Thyroid gland (tissue), 4 donors: ENCODE measurements around the gene AHRR. TPM values are rescaled to one million over a fixed set of nuclear protein-coding genes. Genes with fewer than 3 reads are reported as not detected.
"Not testable (repeated sequence)": the region's sequence is repeated elsewhere in the genome, so short reads cannot be mapped to it uniquely, and the experiment has no call there.

ENCODE experiments used
- DNase-seq, 2 donors: peaks; one replicate each; pipeline ENCODE4 v3.0.0-alpha.2; 2019
- H3K27ac ChIP-seq, 3 donors: fragments of 200-600 bp; sonication (generic); 1 replicate in 2 of 3; 2 replicates in 1 of 3; pipeline ENCODE4 v1.5.1; 2016 to 2019; ENCODE audit warnings: mild to moderate bottlenecking in 1 of 3, moderate library complexity in 1 of 3
- H3K27me3 ChIP-seq: fragments of 200-600 bp; sonication (generic); one replicate; pipeline ENCODE4 v1.5.1; 2019
- H3K36me3 ChIP-seq, 2 donors: fragments of 200-600 bp; sonication (generic); one replicate each; pipeline ENCODE4 v1.5.1; 2016 to 2019
- H3K4me1 ChIP-seq, 2 donors: fragments of 200-600 bp; sonication (generic); one replicate each; pipeline ENCODE4 v1.5.1; 2017 to 2019
- H3K4me3 ChIP-seq, 3 donors: fragments of 200-600 bp; sonication (generic); replicated peaks in 1 of 3; 1 replicate in 2 of 3; 2 replicates in 1 of 3; pipeline ENCODE4 v1.5.1; 2016; ENCODE audit warnings: mild to moderate bottlenecking in 1 of 3
- H3K9me3 ChIP-seq: fragments of 200-600 bp; sonication (generic); one replicate; pipeline ENCODE4 v1.5.1; 2017
- POLR2A ChIP-seq, 2 donors: fragments of 450-650 bp; IDR thresholded peaks; one replicate each; pipeline ENCODE4 v1.6.1; 2017; ENCODE audit warnings: antibody characterized with exemption in 2 of 2, mild to moderate bottlenecking in 2 of 2, moderate library complexity in 1 of 2
- WGBS, 2 donors: methylation state at CpG; one replicate each; pipeline ENCODE4 v1.1.5; 2017; 5-methylcytosine and 5-hydroxymethylcytosine counted together
- intact Hi-C: fragments of 100-400 bp; cut with DNase I; formaldehyde crosslinking; loops from one replicate; pipeline ENCODE4 v1.15.1; 2023
- total RNA-seq, 4 donors: library from RNA; depleted of rRNA; stranded (reverse); fragments of >200 nt; gene quantifications; one replicate each; pipeline ENCODE4 v1.2.3, GENCODE V29; 2016
- TF ChIP-seq, protein P1 (sequence below), 6 experiments: fragments of 200-600 bp in 3 of 6; fragments of 450-650 bp in 3 of 6; sonication (generic) in 3 of 6; IDR thresholded peaks; one replicate each; pipeline ENCODE4 v1.5.1; 2016 to 2019; ENCODE audit warnings: antibody characterized with exemption in 6 of 6, mild to moderate bottlenecking in 2 of 6, inconsistent platforms in 1 of 6, moderate library complexity in 1 of 6

AHRR gene
- total RNA-seq, 4 donors from 2014 or later: 0.88 to 2.1 (median 1.3) TPM

DNA sequence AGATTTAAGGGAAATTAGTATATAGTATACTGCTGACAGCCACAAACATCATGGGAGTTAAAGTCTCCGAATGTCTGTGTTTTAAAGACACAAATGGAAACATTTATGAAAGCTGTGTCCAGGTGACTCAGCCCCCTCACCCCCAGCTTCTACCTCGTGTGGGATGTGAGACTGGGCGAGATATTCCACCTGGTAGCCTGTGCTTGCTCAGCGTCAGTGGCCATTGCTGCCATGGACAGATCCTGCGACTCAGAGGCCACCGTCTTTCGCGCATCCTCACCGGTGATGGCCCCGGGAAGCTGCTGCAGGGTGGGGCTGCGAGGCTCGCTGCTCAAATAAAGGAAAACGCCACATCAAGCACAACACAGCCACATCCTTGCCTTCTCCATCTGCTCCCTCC is 90.2 kb downstream of the AHRR start:
- DNase-seq: no peak
- Histone ChIP-seq H3K27me3 (no peaks in the 10 kb centered on the region), H3K36me3 (no peaks in the 10 kb centered on the region), H3K4me1 (no peaks in the 10 kb centered on the region), H3K4me3 (no peak overlapping the region), H3K27ac (no peak overlapping the region), H3K9me3 (no peaks in the 10 kb centered on the region)
- WGBS, 2 donors: 76 to 88% methylated on average over 13 of the region's 13 CpGs
- intact Hi-C loops: no loop called here
- no peak for TF ChIP-seq POLR2A (IDR thresholded peaks at IDR 0.05)
- TF ChIP-seq, protein P1, sequence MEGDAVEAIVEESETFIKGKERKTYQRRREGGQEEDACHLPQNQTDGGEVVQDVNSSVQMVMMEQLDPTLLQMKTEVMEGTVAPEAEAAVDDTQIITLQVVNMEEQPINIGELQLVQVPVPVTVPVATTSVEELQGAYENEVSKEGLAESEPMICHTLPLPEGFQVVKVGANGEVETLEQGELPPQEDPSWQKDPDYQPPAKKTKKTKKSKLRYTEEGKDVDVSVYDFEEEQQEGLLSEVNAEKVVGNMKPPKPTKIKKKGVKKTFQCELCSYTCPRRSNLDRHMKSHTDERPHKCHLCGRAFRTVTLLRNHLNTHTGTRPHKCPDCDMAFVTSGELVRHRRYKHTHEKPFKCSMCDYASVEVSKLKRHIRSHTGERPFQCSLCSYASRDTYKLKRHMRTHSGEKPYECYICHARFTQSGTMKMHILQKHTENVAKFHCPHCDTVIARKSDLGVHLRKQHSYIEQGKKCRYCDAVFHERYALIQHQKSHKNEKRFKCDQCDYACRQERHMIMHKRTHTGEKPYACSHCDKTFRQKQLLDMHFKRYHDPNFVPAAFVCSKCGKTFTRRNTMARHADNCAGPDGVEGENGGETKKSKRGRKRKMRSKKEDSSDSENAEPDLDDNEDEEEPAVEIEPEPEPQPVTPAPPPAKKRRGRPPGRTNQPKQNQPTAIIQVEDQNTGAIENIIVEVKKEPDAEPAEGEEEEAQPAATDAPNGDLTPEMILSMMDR (IDR thresholded peaks at IDR 0.05): no peak

DNA sequence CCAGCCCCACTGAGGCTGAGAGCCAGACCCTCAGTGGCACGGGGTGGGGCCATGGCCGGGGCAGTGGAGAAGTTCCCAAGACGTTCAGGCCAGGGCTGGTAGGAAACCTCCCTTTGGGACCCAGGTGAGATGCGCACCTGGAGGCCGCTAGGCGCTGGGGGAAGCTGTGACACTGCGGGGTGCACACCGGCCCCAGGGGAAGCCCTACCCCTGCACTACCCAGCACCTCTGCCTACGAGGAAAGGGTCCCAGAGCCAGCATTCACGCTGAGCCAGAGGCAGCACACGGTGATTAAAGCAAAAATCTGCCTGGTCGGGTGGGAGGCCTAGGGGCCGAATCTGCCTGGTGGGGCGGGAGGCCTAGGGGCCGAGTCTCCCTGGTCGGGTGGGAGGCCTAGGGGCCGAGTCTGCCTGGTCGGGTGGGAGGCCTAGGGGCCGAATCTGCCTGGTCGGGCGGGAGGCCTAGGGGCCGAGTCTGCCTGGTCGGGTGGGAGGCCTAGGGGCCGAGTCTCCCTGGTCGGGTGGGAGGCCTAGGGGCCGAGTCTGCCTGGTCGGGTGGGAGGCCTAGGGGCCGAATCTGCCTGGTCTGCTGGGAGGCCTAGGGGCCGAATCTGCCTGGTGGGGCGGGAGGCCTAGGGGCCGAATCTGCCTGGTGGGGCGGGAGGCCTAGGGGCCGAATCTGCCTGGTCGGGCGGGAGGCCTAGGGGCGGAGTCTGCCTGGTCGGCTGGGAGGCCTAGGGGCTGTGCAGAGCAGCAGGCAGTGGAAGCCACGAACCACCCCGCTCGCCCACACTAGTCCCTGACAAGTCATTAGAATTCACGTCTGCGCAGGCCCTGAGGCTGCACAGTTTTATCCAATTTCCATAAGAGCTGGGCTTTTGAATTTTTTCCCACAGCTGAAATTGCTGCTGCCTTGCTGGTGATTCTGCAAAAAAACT is 93.7 kb downstream of the AHRR start:
- intact Hi-C loops, H3K4me1 ChIP-seq, DNase-seq, H3K4me3 ChIP-seq, H3K27me3 ChIP-seq, H3K9me3 ChIP-seq, H3K36me3 ChIP-seq: not testable (repeated sequence)
- H3K27ac ChIP-seq: peak overlapping the region in 1 of 3 donors; percentile 67
- WGBS, 2 donors: 77 to 92% methylated on average over 17 to 20 of the region's 42 CpGs

DNA sequence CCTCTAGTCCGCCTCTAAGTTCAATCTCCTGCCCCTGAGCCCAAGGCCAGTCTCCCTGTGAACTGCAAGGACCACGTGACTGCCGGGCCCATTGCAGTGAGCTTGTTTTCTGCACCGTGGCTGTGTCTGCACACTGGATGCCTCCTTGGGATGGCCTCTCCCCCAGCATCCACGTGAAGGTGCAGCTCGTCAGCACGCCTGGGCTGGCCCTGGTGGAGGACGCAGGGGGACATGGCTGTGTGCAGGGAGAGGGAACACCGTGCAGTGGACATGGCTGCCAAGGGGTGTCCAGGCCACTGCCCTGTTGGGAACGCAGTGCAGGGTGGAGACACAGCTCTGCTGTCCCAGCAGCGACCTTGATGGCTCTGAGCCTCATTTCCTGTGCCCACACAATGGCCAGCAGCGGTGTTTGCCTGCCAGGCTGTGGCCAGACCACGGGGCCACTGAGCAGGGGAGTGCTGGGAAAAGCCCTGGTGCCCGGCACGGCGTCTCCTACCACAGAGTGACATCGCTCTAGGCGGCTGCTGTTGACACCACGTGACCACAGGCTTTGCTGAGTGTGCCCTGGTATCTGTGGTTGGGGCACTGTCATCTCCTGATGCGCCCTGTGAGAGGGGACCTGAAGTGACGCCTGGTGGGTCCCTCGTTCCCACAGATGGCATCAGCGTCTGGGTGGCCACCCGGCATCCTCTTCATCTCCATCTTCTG is 94.6 kb downstream of the AHRR start:
- H3K27me3 ChIP-seq: no peaks in the 10 kb centered on the region
- 77 to 89% methylated on average over 12 to 19 of the region's 24 CpGs for WGBS, 2 donors
- DNase-seq: no peak
- H3K4me3 ChIP-seq: no peak overlapping the region
- no peak overlapping the region for H3K27ac ChIP-seq
- no peaks in the 10 kb centered on the region for H3K36me3 ChIP-seq
- TF ChIP-seq, protein P1 (IDR thresholded peaks at IDR 0.05): no peak
- no peak for TF ChIP-seq POLR2A (IDR thresholded peaks at IDR 0.05)
- intact Hi-C loops: no loop called here
- H3K9me3 ChIP-seq: no peaks in the 10 kb centered on the region
- H3K4me1 ChIP-seq: no peaks in the 10 kb centered on the region

DNA sequence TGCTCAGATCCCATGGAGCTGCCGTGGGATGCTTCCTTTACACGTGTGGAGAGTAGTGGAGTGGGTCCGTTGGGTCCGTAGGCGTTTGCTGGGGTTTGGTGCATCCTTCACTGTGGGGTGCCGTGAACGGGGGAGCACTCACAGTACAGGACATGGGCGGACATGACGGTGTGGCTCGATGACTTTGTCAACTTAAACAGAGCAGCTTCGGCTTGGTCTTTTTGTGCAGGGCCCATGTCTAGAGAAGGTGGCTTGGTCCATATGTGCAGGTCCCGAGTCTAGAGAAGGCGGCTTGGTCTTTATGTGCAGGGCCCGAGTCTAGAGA is 95.1 kb downstream of the AHRR start:
- H3K36me3 ChIP-seq: no peaks in the 10 kb centered on the region
- no peak overlapping the region for H3K4me3 ChIP-seq
- intact Hi-C loops: no loop called here
- H3K27me3 ChIP-seq: no peaks in the 10 kb centered on the region
- WGBS, 2 donors: 93 to 94% methylated on average over 10 to 14 of the region's 14 CpGs
- no peaks in the 10 kb centered on the region for H3K9me3 ChIP-seq
- TF ChIP-seq, protein P1 (IDR thresholded peaks at IDR 0.05): no peak
- no peak for TF ChIP-seq POLR2A (IDR thresholded peaks at IDR 0.05)
- DNase-seq: no peak
- H3K4me1 ChIP-seq: no peaks in the 10 kb centered on the region
- H3K27ac ChIP-seq: no peak overlapping the region

DNA sequence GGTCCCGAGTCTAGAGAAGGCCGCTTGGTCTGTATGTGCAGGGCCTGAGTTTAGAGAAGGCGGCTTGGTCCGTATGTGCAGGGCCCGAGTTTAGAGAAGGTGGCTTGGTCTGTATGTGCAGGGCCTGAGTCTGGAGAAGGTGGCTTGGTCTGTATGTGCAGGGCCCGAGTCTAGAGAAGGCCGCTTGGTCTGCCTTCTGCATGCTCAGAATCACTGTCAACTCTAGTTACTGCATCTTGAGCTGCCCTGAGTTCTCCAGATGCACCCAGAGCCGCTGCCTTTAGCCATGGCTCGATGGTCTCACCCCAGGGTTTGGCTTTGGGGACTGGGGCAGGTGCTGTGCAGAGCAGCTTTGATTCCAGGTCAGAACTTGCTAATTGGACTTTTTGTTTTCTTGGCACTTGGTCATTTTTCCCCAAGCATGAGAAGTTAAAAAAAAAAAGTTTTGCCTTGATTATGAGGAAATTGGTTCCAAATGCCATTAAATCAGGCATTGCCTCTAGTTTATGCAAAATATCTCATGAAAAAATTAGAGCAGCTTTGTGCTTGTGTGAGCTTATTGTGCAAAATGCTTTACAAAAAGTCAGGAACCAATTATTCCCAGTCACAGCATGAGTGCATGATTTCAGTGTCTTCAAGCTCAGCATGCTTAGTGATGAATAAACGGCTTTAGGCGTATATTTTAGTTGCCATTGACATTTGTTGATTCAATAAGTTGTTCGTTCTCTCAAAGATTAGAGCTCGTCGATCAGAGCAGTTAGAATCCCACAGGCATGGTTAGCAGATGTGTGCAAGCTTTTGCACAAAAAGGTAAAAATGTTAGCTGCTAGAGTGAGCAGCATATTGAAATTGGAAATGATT is 96.0 kb downstream of the AHRR start:
- no peaks in the 10 kb centered on the region for H3K4me1 ChIP-seq
- no peaks in the 10 kb centered on the region for H3K36me3 ChIP-seq
- no peak overlapping the region for H3K4me3 ChIP-seq
- intact Hi-C loops: no loop called here
- H3K27me3 ChIP-seq: no peaks in the 10 kb centered on the region
- no peak for DNase-seq
- H3K27ac ChIP-seq: no peak overlapping the region
- 87 to 90% methylated on average over 14 of the region's 14 CpGs for WGBS, 2 donors
- no peaks in the 10 kb centered on the region for H3K9me3 ChIP-seq
- TF ChIP-seq, protein P1 (IDR thresholded peaks at IDR 0.05): no peak
- no peak for TF ChIP-seq POLR2A (IDR thresholded peaks at IDR 0.05)
